Heart right ventricle (tissue), 16 donors: ENCODE data around the gene RFC5. TPM values are rescaled to one million over a fixed set of nuclear protein-coding genes. Genes with fewer than 3 reads are reported as not detected.
A peak's percentile ranks its signal among the peaks of the same experiment; 100 is the strongest.

Source experiments
- ATAC-seq, 8 donors: fragments of 200-7000 bp; cut with Tn5 transposase; one replicate each; pipeline ENCODE4 v1.9.1; 2020; ENCODE audit warnings: mild to moderate bottlenecking in 8 of 8, moderate library complexity in 8 of 8, moderate number of reproducible peaks in 1 of 8
- DNase-seq, 2 donors: peaks; one replicate each; pipeline ENCODE4 v3.0.0-alpha.2; 2020
- H3K27ac ChIP-seq, 10 donors: fragments of 200-600 bp; sonication (generic) in 2 of 10; one replicate each; pipeline versions ENCODE4 v1.5.0 to v1.8.0; 2020 to 2022; ENCODE audit warnings: mild to moderate bottlenecking in 3 of 10
- H3K27me3 ChIP-seq, 7 donors: fragments of 200-600 bp; one replicate each; pipeline ENCODE4 v1.8.0; 2021 to 2022; ENCODE audit warnings: mild to moderate bottlenecking in 2 of 7
- H3K36me3 ChIP-seq, 9 donors: fragments of 200-600 bp; sonication (generic) in 1 of 9; one replicate each; pipeline versions ENCODE4 v1.5.0 to v1.8.0; 2020 to 2022; ENCODE audit warnings: mild to moderate bottlenecking in 2 of 9
- H3K4me1 ChIP-seq, 9 donors: fragments of 200-600 bp; sonication (generic) in 1 of 9; one replicate each; pipeline versions ENCODE4 v1.5.0 to v1.8.0; 2020 to 2022; ENCODE audit warnings: mild to moderate bottlenecking in 4 of 9
- H3K4me3 ChIP-seq, 10 donors: fragments of 200-600 bp; sonication (generic) in 2 of 10; one replicate each; pipeline versions ENCODE4 v1.5.0 to v1.8.0; 2020 to 2022; ENCODE audit warnings: mild to moderate bottlenecking in 7 of 10, moderate library complexity in 2 of 10
- H3K9me3 ChIP-seq, 11 donors: fragments of 200-600 bp in 10 of 11; sonication (generic) in 2 of 11; one replicate each; pipeline versions ENCODE4 v1.5.0 to v1.8.0; 2013 to 2022; ENCODE audit warnings: mild to moderate bottlenecking in 2 of 11, control low read depth in 1 of 11, moderate library complexity in 1 of 11
- WGBS, 2 donors: extraction: QIAGEN DNeasy Blood & Tissue Kit; methylation state at CpG; one replicate each; pipeline ENCODE4 v1.1.7; 2013; ENCODE audit warnings: inconsistent platforms in 1 of 2; 5-methylcytosine and 5-hydroxymethylcytosine counted together
- intact Hi-C, 10 donors: fragments of 100-400 bp; cut with DNase I; formaldehyde crosslinking; loops; one replicate each; pipeline versions ENCODE4 v1.11.1 to v1.14.2; 2022
- polyA plus RNA-seq, 2 donors: library from polyadenylated mRNA; stranded (reverse); fragments of 200-250 nt; gene quantifications; one replicate each; pipeline ENCODE4 v1.2.3, GENCODE V29; 2013
- total RNA-seq, 10 donors: library from RNA; stranded (reverse); fragmentation: NEBNext Ultra II Directional in 3 of 10; extraction: Animal tissue kit (Norgen Biotek cat#: 25700) in 3 of 10; gene quantifications; one replicate each; pipeline versions ENCODE4 v1.2.1 to v1.2.4, GENCODE V29; 2021 to 2023
- TF ChIP-seq, protein P1 (sequence below), 9 donors: fragments of 200-600 bp; sonication (generic) in 2 of 9; IDR thresholded peaks; one replicate each; pipeline versions ENCODE4 v1.5.0 to v1.8.0; 2021 to 2022; ENCODE audit warnings: antibody characterized with exemption in 9 of 9, mild to moderate bottlenecking in 5 of 9, moderate library complexity in 1 of 9
- donor health status: Arrhythmogenic right ventricular cardiomyopathy.
- donor health status: ischemic (EF 13 %, LVEDD 7.1; RV severe dilation, severe dysfunction).
- donor health status: healthy with polysubstance abuse.
- donor health status: DM: no; HTN: yes; CAD: no.
- donor health status: DM: no; HTN: no; CAD: no.
- donor health status: ischemic (EF 25% LVEDD 6.9; RV normal size, moderate dysfunction).
- donor health status: ischemic (EF 25% LVEDD 5.7; RV mildly dilated, moderate dysfunction).
- donor health status: healthy.
- donor health status: DM: yes; HTN: yes; CAD: no.
- donor health status: Ischemic cardiomyopathy.
- donor health status: ischemic (EF 35%, LVEDD 5.7; RV mildly dilated, moderate dysfunction).
- donor health status: nonischemic (EF 11% LVEDD 7.7; RV severe dilation, severe dysfunction).
- donor health status: DM: yes; HTN: yes; CAD: no.
- donor health status: PGD.
- donor health status: ischemic (EF 29% LVEDD 5.4; RV normal size, mild dysfunction).
- donor health status: nonischemic (EF 23%, LVEDD 6.1; RV moderate dilation, normal function).

RFC5 gene
- total and polyA plus RNA-seq, 12 donors: 2.4 to 6.2 (median 4.1) TPM

DNA sequence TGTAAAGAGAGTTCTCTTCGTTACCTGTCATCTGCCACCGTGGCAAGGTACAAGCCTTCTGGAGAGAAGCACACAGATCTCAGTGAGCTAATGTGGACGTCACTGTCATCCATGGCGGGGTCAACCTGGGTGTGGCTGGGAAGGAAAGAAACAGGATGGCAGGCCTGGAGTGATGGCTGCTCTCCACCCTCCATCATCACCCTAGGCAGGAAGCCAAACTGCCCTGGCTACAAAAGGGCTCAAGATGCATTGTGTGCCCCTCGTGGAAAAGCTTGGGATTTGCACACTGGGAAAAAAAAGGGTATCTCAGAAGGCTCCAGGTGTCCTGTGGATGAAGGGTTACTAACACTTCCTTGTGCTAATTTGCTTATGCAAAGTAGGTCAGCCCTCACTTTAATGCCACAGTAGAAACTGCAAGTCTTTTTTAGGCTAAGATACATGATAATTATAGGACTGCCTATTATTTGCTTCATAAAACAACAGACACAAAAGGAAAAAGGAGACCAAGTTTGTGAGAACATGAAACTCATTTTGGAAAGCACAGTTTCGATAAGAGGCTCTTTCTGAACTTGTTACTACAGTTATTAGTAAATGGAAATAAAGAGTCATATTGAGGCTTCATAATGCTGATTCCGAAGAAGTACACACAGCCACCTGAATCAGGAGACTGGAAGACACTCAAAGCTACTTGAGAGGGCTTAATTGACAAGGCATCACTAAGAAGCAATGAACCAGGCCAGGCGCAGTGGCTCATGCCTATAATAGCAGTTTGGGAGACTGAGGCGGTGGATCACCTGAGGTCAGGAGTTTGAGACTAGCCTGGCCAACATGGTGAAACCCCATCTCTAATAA, 18.9 kb downstream of the RFC5 start:
- DNase-seq: no peak
- 76 to 81% methylated on average over 9 of the region's 9 CpGs for WGBS, 2 donors
- Histone ChIP-seq H3K4me3 (no peak overlapping the region), H3K9me3 (no peaks in the 10 kb centered on the region), H3K4me1 (peaks cover 0 to 14% (median 0%) of the 10 kb centered on the region in 9 donors), H3K27ac (no peak overlapping the region), H3K27me3 (no peaks in the 10 kb centered on the region), H3K36me3 (peaks cover 0 to 100% (median 94%) of the 10 kb centered on the region in 9 donors)
- TF ChIP-seq, protein P1, sequence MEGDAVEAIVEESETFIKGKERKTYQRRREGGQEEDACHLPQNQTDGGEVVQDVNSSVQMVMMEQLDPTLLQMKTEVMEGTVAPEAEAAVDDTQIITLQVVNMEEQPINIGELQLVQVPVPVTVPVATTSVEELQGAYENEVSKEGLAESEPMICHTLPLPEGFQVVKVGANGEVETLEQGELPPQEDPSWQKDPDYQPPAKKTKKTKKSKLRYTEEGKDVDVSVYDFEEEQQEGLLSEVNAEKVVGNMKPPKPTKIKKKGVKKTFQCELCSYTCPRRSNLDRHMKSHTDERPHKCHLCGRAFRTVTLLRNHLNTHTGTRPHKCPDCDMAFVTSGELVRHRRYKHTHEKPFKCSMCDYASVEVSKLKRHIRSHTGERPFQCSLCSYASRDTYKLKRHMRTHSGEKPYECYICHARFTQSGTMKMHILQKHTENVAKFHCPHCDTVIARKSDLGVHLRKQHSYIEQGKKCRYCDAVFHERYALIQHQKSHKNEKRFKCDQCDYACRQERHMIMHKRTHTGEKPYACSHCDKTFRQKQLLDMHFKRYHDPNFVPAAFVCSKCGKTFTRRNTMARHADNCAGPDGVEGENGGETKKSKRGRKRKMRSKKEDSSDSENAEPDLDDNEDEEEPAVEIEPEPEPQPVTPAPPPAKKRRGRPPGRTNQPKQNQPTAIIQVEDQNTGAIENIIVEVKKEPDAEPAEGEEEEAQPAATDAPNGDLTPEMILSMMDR (IDR thresholded peaks at IDR 0.05): peak in 1 of 9 donors; percentile 3
- ATAC-seq: peak in 7 of 8 donors; percentile 12 to 54 (median 43)
- intact Hi-C loops: loop anchor here in 2 of 10 donors (10.0 kb wide), 1 partner anchor 161 kb away; no protein-coding TSS in a partner anchor

DNA sequence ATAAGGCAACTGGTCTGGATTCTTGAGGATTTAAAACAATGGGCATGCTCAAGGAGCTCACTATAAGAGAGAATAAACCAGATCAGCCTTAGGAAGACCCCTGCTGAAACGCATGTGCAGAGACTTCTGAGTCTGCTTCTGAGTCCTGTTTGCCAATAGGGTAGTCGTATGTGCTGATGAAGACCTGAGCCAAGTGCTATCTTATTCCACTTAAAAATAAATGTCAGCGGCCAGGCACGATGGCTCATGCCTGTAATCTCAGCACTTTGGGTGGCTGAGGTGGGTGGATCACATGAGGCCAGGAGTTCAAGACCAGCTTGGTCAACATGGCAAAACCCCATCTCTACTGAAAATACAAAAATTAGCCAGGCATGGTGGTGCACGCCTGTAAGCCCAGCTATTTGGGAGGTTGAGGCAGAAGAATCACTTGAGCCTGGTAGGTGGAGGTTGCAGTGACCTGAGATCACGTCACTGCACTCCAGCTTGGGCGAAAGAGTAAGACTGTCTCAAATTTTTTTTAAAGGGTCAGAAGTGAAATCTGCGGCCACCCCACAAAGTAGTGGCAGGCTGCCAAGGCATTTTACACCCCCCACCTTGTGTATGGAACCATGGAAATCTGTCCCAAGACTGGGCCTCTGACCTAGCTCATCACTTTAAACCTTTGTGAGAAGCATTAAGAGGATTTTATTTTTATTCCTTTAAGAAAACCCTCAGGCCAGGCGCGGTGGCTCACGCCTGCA, 20.3 kb downstream of the RFC5 start:
- no peaks in the 10 kb centered on the region for H3K9me3 ChIP-seq
- peak overlapping the region in 1 of 10 donors; percentile 7 for H3K27ac ChIP-seq
- DNase-seq (no peak), ATAC-seq (peak in 4 of 8 donors; percentile 43 to 59 (median 52))
- H3K36me3 ChIP-seq: peaks cover 0 to 100% (median 88%) of the 10 kb centered on the region in 9 donors
- WGBS, 2 donors: 70 to 85% methylated on average over 11 of the region's 11 CpGs
- no peaks in the 10 kb centered on the region for H3K27me3 ChIP-seq
- intact Hi-C loops: loop anchor here in 2 of 10 donors (10.0 kb wide), 1 partner anchor 162 kb away; no protein-coding TSS in a partner anchor
- peaks cover 0 to 14% (median 0%) of the 10 kb centered on the region in 9 donors for H3K4me1 ChIP-seq
- TF ChIP-seq, protein P1 (IDR thresholded peaks at IDR 0.05): no peak
- no peak overlapping the region for H3K4me3 ChIP-seq

GRCh38 chr12:118038137-118038536, 21.6 kb downstream of the RFC5 start:
- intact Hi-C loops: loop anchor here in 2 of 10 donors (10.0 kb wide), 1 partner anchor 163 kb away; no protein-coding TSS in a partner anchor
- H3K36me3 ChIP-seq: peaks cover 0 to 100% (median 87%) of the 10 kb centered on the region in 9 donors
- no peaks in the 10 kb centered on the region for H3K9me3 ChIP-seq
- WGBS, 2 donors: 74 to 78% methylated on average over 6 of the region's 6 CpGs
- ATAC-seq (no peak), DNase-seq (no peak)
- no peak overlapping the region for H3K4me3 ChIP-seq
- peaks cover 0 to 14% (median 0%) of the 10 kb centered on the region in 9 donors for H3K4me1 ChIP-seq
- no peaks in the 10 kb centered on the region for H3K27me3 ChIP-seq
- H3K27ac ChIP-seq: no peak overlapping the region
- TF ChIP-seq, protein P1 (IDR thresholded peaks at IDR 0.05): no peak

DNA sequence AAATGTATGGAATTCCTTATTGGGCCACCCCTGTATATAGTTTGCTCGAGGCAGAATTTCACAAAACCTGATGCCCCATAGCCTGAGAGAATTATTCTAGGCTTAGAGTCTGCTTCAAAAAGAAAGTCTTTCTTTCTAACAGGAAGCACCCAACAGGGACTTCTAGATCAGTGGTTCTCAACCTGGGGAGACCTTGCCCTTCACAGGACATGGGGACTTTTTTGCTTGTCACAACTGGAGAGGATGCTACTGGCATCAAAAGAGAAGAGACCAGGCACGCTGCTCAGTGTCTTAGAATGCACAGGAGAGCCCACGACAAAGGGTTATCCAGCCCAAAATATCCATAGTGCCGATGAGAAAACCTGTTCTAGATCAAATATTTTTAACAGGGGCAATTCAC, 25.6 kb downstream of the RFC5 start:
- Histone ChIP-seq H3K36me3 (peaks cover 0 to 100% (median 63%) of the 10 kb centered on the region in 9 donors), H3K4me3 (no peak overlapping the region), H3K9me3 (no peaks in the 10 kb centered on the region), H3K27me3 (no peaks in the 10 kb centered on the region), H3K27ac (no peak overlapping the region), H3K4me1 (peaks cover 0 to 20% (median 0%) of the 10 kb centered on the region in 9 donors)
- WGBS, 2 donors: 96 to 98% methylated on average over 4 of the region's 4 CpGs
- DNase-seq: no peak
- TF ChIP-seq, protein P1 (IDR thresholded peaks at IDR 0.05): no peak
- intact Hi-C loops: loop anchor here in 1 of 10 donors (10.0 kb wide), 1 partner anchor 333 kb away; the partner anchor contains the start of genes SUDS3 and TAOK3
- no peak for ATAC-seq
